Ectodermal cell (in vitro differentiated cells): ENCODE measurements around the gene GMPS.

Experiments used
- H3K27ac ChIP-seq: 2 replicates; pipeline ENCODE4 v1.7.0; 2013; ENCODE audit warnings: mild to moderate bottlenecking, low read depth, low read length; ENCODE audit not compliant: insufficient read depth, poor library complexity, severe bottlenecking
- H3K27me3 ChIP-seq: 2 replicates; pipeline ENCODE4 v1.7.0; 2013; ENCODE audit warnings: mild to moderate bottlenecking, low read length; ENCODE audit not compliant: insufficient read depth, control insufficient read depth, poor library complexity, severe bottlenecking
- H3K36me3 ChIP-seq: one replicate; pipeline ENCODE4 v1.7.0; 2013; ENCODE audit warnings: low read length; ENCODE audit not compliant: control insufficient read depth, insufficient read depth
- H3K4me1 ChIP-seq: one replicate; pipeline ENCODE4 v1.7.0; 2013; ENCODE audit warnings: low read length; ENCODE audit not compliant: control insufficient read depth, insufficient read depth
- H3K4me3 ChIP-seq: 2 replicates; pipeline ENCODE4 v1.7.0; 2013; ENCODE audit warnings: low read depth, low read length, control low read depth; ENCODE audit not compliant: insufficient read depth
- H3K9me3 ChIP-seq: 2 replicates; pipeline ENCODE4 v1.7.0; 2013; ENCODE audit warnings: mild to moderate bottlenecking, low read length, moderate library complexity; ENCODE audit not compliant: control insufficient read depth
- WGBS, 2 experiments: methylation state at CpG; one replicate each; pipeline ENCODE4 v1.1.7; 2013; ENCODE audit warnings: missing lambda C conversion rate in 2 of 2; 5-methylcytosine and 5-hydroxymethylcytosine counted together

Gene GMPS

DNA sequence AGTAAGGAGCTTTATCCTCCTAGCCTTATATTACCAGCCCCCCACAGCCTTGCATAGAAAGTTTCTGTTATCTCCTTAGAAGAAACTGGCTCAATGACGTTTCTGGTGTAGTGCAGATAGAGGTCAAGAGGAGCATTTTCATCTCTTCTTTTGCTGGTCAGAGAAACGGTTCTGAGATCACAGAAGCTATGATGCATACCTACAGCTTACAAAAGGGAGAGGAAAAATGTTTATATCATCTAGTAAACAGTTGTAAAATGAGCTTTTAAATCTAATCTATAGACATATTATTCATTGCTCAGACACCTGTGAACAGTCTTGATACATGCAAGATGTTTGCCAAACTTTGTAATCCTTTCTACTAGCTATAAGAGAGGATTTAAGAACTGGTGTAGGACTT, 68.0 kb downstream of the GMPS start:
- Histone ChIP-seq H3K27me3 (no peaks in the 10 kb centered on the region), H3K36me3 (peaks cover 14% of the 10 kb centered on the region), H3K4me1 (no peaks in the 10 kb centered on the region), H3K4me3 (no peak overlapping the region), H3K9me3 (no peaks in the 10 kb centered on the region), H3K27ac (no peak overlapping the region)
- WGBS, 2 experiments: 87 to 92% methylated on average over 1 to 2 of the region's 2 CpGs

GRCh38 chr3:155941354-155941753, 70.9 kb downstream of the GMPS start:
- WGBS, 2 experiments: 89 to 100% methylated on average over 5 of the region's 5 CpGs
- no peaks in the 10 kb centered on the region for H3K27me3 ChIP-seq
- peaks cover 9% of the 10 kb centered on the region for H3K36me3 ChIP-seq

GRCh38 chr3:155944081-155944480, 73.6 kb downstream of the GMPS start:
- no peaks in the 10 kb centered on the region for H3K4me1 ChIP-seq
- 86 to 100% methylated on average over 1 to 2 of the region's 2 CpGs for WGBS, 2 experiments
- no peaks in the 10 kb centered on the region for H3K27me3 ChIP-seq
- H3K9me3 ChIP-seq: no peaks in the 10 kb centered on the region
- H3K36me3 ChIP-seq: no peaks in the 10 kb centered on the region
- H3K4me3 ChIP-seq: no peak overlapping the region
- no peak overlapping the region for H3K27ac ChIP-seq

More at GRCh38 chr3:155941354-155941753, 70.9 kb downstream of the GMPS start:
- Histone ChIP-seq H3K4me3 (no peak overlapping the region), H3K9me3 (no peaks in the 10 kb centered on the region), H3K4me1 (no peaks in the 10 kb centered on the region), H3K27ac (no peak overlapping the region)

DNA sequence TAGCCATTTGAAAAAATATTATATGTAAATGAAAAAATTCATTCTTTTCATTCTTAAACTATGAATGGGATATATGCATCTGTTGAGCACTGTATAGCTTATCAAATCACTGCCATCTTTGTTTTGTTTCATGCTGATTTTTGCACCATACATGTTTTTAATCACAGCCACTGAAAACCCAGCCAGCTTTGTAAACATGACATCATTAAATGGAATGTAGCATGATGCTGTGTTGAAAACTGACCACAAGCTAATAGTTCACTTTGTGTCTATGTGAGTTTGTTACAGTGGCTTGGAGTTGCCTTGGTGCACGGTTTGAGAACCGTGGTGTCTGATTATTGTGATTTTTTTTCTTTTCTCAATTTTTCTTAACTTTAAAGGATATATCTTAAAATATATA, 75.7 kb downstream of the GMPS start:
- no peaks in the 10 kb centered on the region for H3K27me3 ChIP-seq
- no peaks in the 10 kb centered on the region for H3K36me3 ChIP-seq
- no peak overlapping the region for H3K4me3 ChIP-seq
- no peaks in the 10 kb centered on the region for H3K9me3 ChIP-seq
- H3K4me1 ChIP-seq: no peaks in the 10 kb centered on the region
- 100% methylated on average over 1 of the region's 2 CpGs; no CpG with 5 or more reads in 1 of the 2 experiments for WGBS, 2 experiments
- H3K27ac ChIP-seq: no peak overlapping the region

GRCh38 chr3:155948476-155948875, 78.0 kb downstream of the GMPS start:
- Histone ChIP-seq H3K27me3 (no peaks in the 10 kb centered on the region), H3K9me3 (no peaks in the 10 kb centered on the region), H3K36me3 (no peaks in the 10 kb centered on the region), H3K4me3 (no peak overlapping the region), H3K4me1 (no peaks in the 10 kb centered on the region), H3K27ac (no peak overlapping the region)
- 92% methylated on average over 4 of the region's 4 CpGs for WGBS, 2 experiments

- H3K27me3 ChIP-seq: no peaks in the 10 kb centered on the region
- no peaks in the 10 kb centered on the region for H3K36me3 ChIP-seq
- H3K4me3 ChIP-seq: no peak overlapping the region
- no peaks in the 10 kb centered on the region for H3K9me3 ChIP-seq
- no peaks in the 10 kb centered on the region for H3K4me1 ChIP-seq
- 86 to 87% methylated on average over 6 to 7 of the region's 8 CpGs for WGBS, 2 experiments
- H3K27ac ChIP-seq: no peak overlapping the region
Observed at GRCh38 chr3:155949453-155950217, 79.2 kb downstream of the GMPS start.

- Histone ChIP-seq H3K27ac (no peak overlapping the region), H3K27me3 (no peaks in the 10 kb centered on the region), H3K4me3 (no peak overlapping the region), H3K9me3 (no peaks in the 10 kb centered on the region), H3K36me3 (no peaks in the 10 kb centered on the region), H3K4me1 (no peaks in the 10 kb centered on the region)
- WGBS, 2 experiments: 92 to 100% methylated on average over 2 to 3 of the region's 4 CpGs
Observed at GRCh38 chr3:155956508-155957411, 86.3 kb downstream of the GMPS start.

DNA sequence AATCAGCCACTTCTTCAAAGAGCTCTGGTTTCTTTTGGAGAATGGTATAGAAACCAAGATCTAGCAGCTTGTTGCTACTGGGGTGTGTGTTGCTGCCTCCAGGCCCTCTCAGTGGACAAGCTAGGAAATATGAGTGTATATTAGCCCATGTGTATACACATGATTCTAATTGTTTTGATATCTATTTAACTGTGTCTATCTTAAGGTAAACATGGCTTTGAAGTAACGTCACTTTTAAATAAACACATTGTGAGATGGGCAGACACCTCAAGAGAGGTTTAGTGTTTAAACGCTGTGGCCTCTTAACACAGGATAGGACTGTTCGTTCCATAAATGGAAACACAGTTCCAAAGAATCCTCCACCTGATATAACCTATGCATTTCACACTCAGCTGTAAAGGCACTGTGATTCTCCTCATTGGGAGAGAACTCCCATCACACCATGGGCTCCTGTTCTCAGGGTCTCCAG, 87.0 kb downstream of the GMPS start:
- Histone ChIP-seq H3K27ac (no peak overlapping the region), H3K36me3 (no peaks in the 10 kb centered on the region), H3K4me3 (no peak overlapping the region), H3K27me3 (no peaks in the 10 kb centered on the region), H3K4me1 (no peaks in the 10 kb centered on the region), H3K9me3 (no peaks in the 10 kb centered on the region)
- WGBS, 2 experiments: 98 to 99% methylated on average over 3 of the region's 3 CpGs

- Histone ChIP-seq H3K4me1 (no peaks in the 10 kb centered on the region), H3K27ac (no peak overlapping the region), H3K9me3 (no peaks in the 10 kb centered on the region), H3K27me3 (no peaks in the 10 kb centered on the region), H3K36me3 (no peaks in the 10 kb centered on the region), H3K4me3 (no peak overlapping the region)
- WGBS, 2 experiments: 93 to 95% methylated on average over 3 of the region's 3 CpGs
Observed at GRCh38 chr3:155958676-155959075, 88.2 kb downstream of the GMPS start.

DNA sequence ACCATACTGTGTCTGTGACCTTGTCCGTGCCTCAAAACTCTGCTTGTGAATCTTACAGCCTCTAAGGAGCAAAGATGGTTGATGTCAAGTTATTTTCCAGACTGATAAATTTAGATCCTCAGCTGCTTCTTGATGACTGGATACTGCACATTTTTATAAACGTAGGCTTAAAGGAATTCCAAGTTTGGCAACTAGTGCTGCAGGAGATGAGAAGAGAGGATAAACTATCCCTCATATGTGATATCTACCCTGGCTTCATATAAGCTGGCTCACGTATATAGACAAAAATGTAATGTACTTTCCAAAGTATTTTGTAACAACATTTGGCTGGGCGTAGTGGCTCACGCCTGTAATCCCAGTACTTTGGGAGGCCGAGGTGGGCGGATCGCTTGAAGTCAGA, 89.6 kb downstream of the GMPS start:
- H3K27ac ChIP-seq: no peak overlapping the region
- no peak overlapping the region for H3K4me3 ChIP-seq
- WGBS, 2 experiments: 84 to 93% methylated on average over 7 to 8 of the region's 8 CpGs
- no peaks in the 10 kb centered on the region for H3K4me1 ChIP-seq
- H3K27me3 ChIP-seq: no peaks in the 10 kb centered on the region
- no peaks in the 10 kb centered on the region for H3K36me3 ChIP-seq
- H3K9me3 ChIP-seq: no peaks in the 10 kb centered on the region
